Osteocyte (in vitro differentiated cells): ENCODE data around the gene POP4. TPM values are rescaled to one million over a fixed set of nuclear protein-coding genes. Genes with fewer than 3 reads are reported as not detected.

ENCODE experiments used
- DNase-seq: peaks from one replicate; pipeline ENCODE4 v3.0.0; 2021; ENCODE audit warnings: mixed read lengths; ENCODE audit not compliant: unreplicated experiment; ENCODE audit errors: extremely low spot score
- H3K27ac Mint-ChIP-seq: one replicate; pipeline ENCODE4 v1.8.0; 2021; ENCODE audit warnings: mild to moderate bottlenecking, mixed read lengths; ENCODE audit not compliant: unreplicated experiment
- H3K27me3 Mint-ChIP-seq: one replicate; pipeline ENCODE4 v1.8.0; 2021; ENCODE audit warnings: mixed read lengths; ENCODE audit not compliant: unreplicated experiment
- H3K36me3 Mint-ChIP-seq: one replicate; pipeline ENCODE4 v1.8.0; 2021; ENCODE audit warnings: mixed read lengths; ENCODE audit not compliant: unreplicated experiment
- H3K4me1 Mint-ChIP-seq: one replicate; pipeline ENCODE4 v1.8.0; 2021; ENCODE audit warnings: mixed read lengths; ENCODE audit not compliant: unreplicated experiment
- H3K4me3 Mint-ChIP-seq: one replicate; pipeline ENCODE4 v1.8.0; 2021; ENCODE audit warnings: mild to moderate bottlenecking, moderate library complexity, mixed read lengths; ENCODE audit not compliant: unreplicated experiment
- H3K9me3 Mint-ChIP-seq: one replicate; pipeline ENCODE4 v1.8.0; 2021; ENCODE audit warnings: mixed read lengths; ENCODE audit not compliant: unreplicated experiment
- total RNA-seq: library from RNA; stranded (reverse); gene quantifications from 2 replicates; pipeline ENCODE4 v1.2.1, GENCODE V29; 2021
- TF ChIP-seq, protein P1 (sequence below): fragments of 200-600 bp; sonication (generic); IDR thresholded peaks from 2 replicates; pipeline ENCODE4 v1.5.0; 2021; ENCODE audit warnings: antibody characterized with exemption, mild to moderate bottlenecking, moderate library complexity

POP4 gene
- total RNA-seq, 1 donor from 2014 or later, result 61.7 TPM

DNA sequence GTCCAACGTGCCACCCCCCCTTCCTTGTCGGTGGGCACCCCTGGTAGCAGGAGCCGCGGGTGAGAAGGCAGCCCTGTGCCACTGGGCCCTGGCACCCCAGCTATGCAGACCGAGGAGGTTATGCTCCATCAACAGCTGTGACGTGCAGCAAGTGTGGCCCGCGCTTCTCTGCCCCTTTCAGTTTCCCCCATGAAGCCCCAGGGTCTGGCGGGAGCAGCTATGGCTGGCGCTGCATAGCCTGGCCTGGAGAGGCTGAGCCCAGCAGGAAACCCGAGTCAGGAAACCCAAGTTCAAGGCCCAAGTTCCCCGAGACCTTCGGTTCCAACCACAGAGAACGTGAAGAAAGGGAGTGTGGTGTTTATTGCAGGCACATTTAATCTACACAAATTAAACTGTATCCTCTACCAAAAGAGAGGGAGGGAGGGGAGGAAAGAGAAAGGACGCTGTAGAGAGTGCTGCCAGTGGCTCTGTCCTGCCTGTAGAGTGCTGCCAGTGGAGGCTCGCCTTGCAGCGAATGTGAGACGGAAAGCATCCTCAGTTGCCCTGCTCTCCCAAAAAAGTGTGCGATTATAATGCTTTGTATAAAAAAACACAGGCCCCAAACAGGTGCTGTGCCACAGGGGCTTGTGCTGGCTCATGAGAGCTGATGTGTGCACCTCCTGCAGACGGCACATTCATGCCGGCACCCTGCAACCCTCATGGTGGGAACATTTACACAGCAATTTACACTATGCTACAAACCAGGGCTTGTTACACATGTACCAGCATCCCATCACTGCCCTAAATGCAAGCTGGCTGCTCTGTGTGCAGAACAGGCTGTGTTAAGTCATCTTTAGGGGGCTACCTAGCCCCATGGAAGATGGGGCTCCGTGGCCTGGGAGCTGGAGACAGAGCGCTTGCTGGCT lies 16.3 kb downstream of the POP4 start:
- Mint-ChIP-seq H3K27me3 (peaks cover 8% of the 10 kb centered on the region), H3K27ac (no peak overlapping the region), H3K4me3 (no peak overlapping the region), H3K4me1 (peaks cover 5% of the 10 kb centered on the region), H3K36me3 (no peaks in the 10 kb centered on the region), H3K9me3 (no peaks in the 10 kb centered on the region)
- no peak for DNase-seq
- TF ChIP-seq, protein P1, sequence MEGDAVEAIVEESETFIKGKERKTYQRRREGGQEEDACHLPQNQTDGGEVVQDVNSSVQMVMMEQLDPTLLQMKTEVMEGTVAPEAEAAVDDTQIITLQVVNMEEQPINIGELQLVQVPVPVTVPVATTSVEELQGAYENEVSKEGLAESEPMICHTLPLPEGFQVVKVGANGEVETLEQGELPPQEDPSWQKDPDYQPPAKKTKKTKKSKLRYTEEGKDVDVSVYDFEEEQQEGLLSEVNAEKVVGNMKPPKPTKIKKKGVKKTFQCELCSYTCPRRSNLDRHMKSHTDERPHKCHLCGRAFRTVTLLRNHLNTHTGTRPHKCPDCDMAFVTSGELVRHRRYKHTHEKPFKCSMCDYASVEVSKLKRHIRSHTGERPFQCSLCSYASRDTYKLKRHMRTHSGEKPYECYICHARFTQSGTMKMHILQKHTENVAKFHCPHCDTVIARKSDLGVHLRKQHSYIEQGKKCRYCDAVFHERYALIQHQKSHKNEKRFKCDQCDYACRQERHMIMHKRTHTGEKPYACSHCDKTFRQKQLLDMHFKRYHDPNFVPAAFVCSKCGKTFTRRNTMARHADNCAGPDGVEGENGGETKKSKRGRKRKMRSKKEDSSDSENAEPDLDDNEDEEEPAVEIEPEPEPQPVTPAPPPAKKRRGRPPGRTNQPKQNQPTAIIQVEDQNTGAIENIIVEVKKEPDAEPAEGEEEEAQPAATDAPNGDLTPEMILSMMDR, result no peak

DNA sequence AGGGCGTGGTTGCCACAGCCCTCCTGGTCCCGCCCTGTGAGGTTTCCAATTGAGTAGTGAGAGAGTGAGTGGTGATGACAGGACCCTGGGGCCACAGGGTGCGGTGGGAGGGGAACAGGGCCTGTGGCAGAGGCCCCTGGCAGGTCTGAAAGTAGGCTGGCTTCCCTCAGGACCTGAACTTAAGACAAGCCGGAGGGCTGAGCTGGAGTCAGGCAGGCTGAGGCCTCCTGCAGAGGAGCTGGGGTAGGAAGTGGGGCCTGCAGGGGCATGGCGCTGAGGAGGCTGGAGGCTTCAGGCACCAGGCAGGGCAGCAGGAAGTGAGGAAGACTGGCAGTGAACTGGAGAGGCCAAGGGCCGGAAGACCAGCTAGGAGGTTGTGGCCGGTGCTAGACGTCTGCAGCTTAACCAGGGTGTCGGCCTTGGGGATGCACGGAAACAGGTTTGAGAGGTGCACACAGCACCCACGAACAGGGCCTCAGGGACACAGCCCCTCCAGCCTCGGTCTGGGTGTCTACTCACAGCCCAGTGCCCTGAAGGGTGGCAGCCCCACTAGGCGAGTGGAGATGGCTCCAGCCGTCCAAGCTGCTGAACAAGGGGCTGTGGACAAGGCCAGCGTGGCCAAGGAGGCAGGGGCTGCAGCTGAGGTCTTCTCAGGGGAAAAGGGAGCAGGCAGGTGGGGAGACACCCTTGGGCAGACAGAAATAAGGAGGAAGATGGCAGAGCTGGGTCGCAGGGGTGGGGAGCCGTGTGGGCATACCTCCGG lies 17.8 kb downstream of the POP4 start:
- peaks cover 8% of the 10 kb centered on the region for H3K27me3 Mint-ChIP-seq
- H3K27ac Mint-ChIP-seq, result no peak overlapping the region
- H3K9me3 Mint-ChIP-seq, result no peaks in the 10 kb centered on the region
- H3K4me1 Mint-ChIP-seq, result peaks cover 5% of the 10 kb centered on the region
- TF ChIP-seq, protein P1, result no peak
- H3K4me3 Mint-ChIP-seq, result no peak overlapping the region
- H3K36me3 Mint-ChIP-seq, result no peaks in the 10 kb centered on the region
- no peak for DNase-seq

DNA sequence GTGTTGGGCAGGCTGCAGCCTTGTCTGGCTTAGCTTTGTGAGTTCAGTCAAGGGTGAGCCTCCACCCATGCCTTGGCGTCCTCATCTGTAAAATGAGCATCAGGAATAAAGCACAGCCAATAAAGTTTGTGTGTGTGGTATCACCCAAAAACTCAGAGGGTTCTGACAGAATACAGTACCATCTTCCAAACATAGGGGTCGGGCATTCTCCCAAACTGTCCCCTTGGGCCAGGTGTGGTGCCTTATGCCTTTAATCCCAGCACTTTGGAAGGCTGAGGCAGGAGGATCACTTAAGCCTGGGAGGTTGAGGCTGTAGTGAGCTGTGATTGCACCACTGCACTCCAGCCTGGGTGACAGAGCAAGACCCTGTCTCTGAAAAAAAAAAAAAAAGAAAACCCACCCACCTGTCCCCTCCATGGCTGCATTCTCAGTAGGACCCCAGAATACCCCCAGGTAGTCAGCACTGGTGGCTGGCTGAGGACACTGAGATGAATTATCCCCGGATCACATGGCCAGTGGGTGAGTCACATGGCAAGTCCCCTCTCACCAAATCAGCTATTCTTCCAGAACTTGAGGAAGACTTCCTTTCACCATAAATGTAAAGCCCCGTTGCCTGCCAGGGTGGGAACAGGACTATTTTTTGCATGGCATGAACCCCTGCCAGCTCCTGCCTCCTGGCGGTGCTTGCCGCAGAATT lies 18.6 kb downstream of the POP4 start:
- Mint-ChIP-seq H3K4me1 (peaks cover 5% of the 10 kb centered on the region), H3K36me3 (no peaks in the 10 kb centered on the region), H3K4me3 (no peak overlapping the region), H3K27me3 (peaks cover 8% of the 10 kb centered on the region), H3K27ac (no peak overlapping the region), H3K9me3 (no peaks in the 10 kb centered on the region)
- DNase-seq, result no peak
- TF ChIP-seq, protein P1, result no peak

DNA sequence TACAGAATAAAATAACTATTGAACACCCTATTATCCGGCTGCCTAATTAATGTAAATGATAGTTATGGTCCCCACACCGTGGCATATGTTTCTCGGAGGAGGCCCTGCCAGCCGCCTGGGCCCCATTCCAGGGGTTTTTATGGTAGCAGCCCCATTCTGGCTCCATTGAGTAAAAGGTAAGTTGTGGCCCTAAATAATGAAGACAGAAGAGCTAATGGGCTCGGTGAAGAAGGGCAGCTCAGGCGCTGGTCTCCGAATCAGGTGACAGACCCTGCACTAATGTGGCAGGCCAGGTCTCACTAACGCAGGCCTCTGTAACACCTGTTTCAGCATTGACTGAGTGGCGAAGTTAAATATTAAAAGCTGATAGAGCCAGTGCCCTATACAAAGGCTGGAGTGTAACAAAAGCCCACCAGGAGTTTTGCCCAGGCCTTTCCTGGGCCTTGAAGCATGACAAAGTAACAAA lies 19.1 kb downstream of the POP4 start:
- H3K27ac Mint-ChIP-seq, result no peak overlapping the region
- no peak overlapping the region for H3K4me3 Mint-ChIP-seq
- peaks cover 8% of the 10 kb centered on the region for H3K27me3 Mint-ChIP-seq
- H3K36me3 Mint-ChIP-seq, result no peaks in the 10 kb centered on the region
- no peak for DNase-seq
- H3K4me1 Mint-ChIP-seq, result peaks cover 5% of the 10 kb centered on the region
- TF ChIP-seq, protein P1, result no peak
- H3K9me3 Mint-ChIP-seq, result no peaks in the 10 kb centered on the region
